Measurements from ENCODE around the gene MBD2. TPM values are rescaled to one million over a fixed set of nuclear protein-coding genes. Genes with fewer than 3 reads are reported as not detected.

Gene MBD2
- total and polyA plus RNA-seq, 4 experiments from 2014 or later, result 4.2 to 108 (median 66.8) TPM

DNA sequence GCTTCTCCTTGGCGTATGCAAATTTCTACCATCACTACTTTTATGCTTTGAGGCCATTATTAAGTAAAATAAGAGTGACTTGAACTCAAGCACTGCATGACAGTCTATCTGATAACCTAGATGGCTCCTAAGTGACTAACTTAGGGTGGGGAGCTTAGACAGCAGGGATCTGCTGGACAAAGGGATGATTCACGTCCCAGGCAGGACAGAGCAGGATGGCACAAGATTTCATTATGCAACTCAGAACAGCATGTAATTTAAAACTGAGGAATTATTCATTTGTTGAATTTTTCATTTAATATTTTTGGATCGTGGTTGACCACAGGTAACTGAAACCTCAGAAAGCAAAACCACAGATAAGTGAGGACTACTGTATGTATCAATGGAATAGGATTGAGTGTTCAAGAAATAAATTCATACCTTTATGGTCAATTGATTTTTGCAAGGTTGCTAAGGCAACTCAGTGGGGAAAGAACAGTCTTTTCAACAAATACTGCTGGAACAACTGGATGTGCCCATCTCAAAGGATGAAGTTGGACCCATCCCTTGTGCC lies 115.3 kb downstream of the MBD2 start:
- intact Hi-C loops (cut with micrococcal nuclease), result no loop called here
- no peaks in the 10 kb centered on the region for H3K36me3 ChIP-seq (ENCODE audit: insufficient read depth, low read length)
- DNase-seq, result no peak
- Mint-ChIP-seq H3K4me3 (no peak overlapping the region), H3K27me3 (peaks cover 0 to 1% of the 10 kb centered on the region in 2 donors), H3K4me1 (no peaks in the 10 kb centered on the region), H3K36me3 (no peaks in the 10 kb centered on the region), H3K27ac (no peak overlapping the region), H3K9me3 (peaks cover 0 to 1% (median 0%) of the 10 kb centered on the region in 8 donors)
- no peaks in the 10 kb centered on the region for H3K4me1 ChIP-seq (ENCODE audit: insufficient read depth, low read length)
- no peak overlapping the region for H3K4me3 ChIP-seq (ENCODE audit: low read length in 2 of 2)
- no peaks in the 10 kb centered on the region for H3K27me3 ChIP-seq (ENCODE audit: insufficient read depth, low read length)
- no peaks in the 10 kb centered on the region for H3K9me3 ChIP-seq (ENCODE audit: control insufficient read depth in 1 of 2, low read length in 2 of 2)
- ChIA-PET POLR2A (ENCODE audit: partially characterized antibody) (no interaction called here), CTCF (ENCODE audit: partially characterized antibody) (no interaction called here)
- H3K27ac ChIP-seq (ENCODE audit: low read depth, low read length), result no peak overlapping the region

DNA sequence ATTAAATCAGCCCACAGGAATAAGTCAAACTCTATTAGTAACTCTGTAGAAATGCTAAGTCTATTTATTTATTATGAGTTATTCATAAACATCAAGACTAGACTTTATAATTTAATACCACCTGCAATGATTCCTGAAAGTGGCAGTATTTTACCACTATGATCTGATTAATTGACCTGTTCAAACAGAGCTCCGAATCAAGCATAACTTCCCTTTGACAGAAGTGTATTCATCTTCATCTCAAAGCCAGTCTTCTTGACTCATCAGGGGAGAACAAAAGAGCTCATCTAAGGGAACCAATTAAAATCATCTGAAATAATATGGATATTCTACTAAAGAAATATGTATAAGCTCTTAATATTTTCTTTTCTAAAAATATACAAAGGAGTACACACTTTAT lies 122.3 kb downstream of the MBD2 start:
- H3K4me3 ChIP-seq (ENCODE audit: low read length in 2 of 2), result no peak overlapping the region
- peaks cover 0 to 5% of the 10 kb centered on the region in 2 donors for H3K27me3 Mint-ChIP-seq
- no peaks in the 10 kb centered on the region for H3K27me3 ChIP-seq (ENCODE audit: insufficient read depth, low read length)
- ChIA-PET CTCF (ENCODE audit: partially characterized antibody) (no interaction called here), POLR2A (ENCODE audit: partially characterized antibody) (no interaction called here)
- DNase-seq, result no peak
- no peak overlapping the region for H3K4me3 Mint-ChIP-seq
- H3K27ac ChIP-seq (ENCODE audit: low read depth, low read length), result no peak overlapping the region
- intact Hi-C loops (cut with micrococcal nuclease), result no loop called here
- H3K9me3 Mint-ChIP-seq, result peaks cover 3 to 18% (median 8%) of the 10 kb centered on the region in 8 donors
- no peaks in the 10 kb centered on the region for H3K36me3 ChIP-seq (ENCODE audit: insufficient read depth, low read length)
- no peak overlapping the region for H3K27ac Mint-ChIP-seq
- no peaks in the 10 kb centered on the region for H3K4me1 Mint-ChIP-seq
- H3K9me3 ChIP-seq (ENCODE audit: control insufficient read depth in 1 of 2, low read length in 2 of 2), result no peaks in the 10 kb centered on the region
- no peaks in the 10 kb centered on the region for H3K4me1 ChIP-seq (ENCODE audit: insufficient read depth, low read length)
- peaks cover 0 to 5% of the 10 kb centered on the region in 2 donors for H3K36me3 Mint-ChIP-seq

Other genes starting within 250 kb of the MBD2 start
- gene POLI, start 44.8 kb upstream of the MBD2 start, total RNA-seq, result 10 to 100 TPM; 53.2 to 58.4 TPM
- gene POLI, start 44.8 kb upstream of the MBD2 start, polyA plus RNA-seq, result 1 to 10 TPM; 5.9 to 8.2 TPM
- not detected for gene STARD6, start 133.2 kb upstream of the MBD2 start, total RNA-seq
- under 1 TPM in 1 of 2 donors, not detected in 1; 0.46 TPM for gene STARD6, start 133.2 kb upstream of the MBD2 start, polyA plus RNA-seq
- gene C18orf54, start 133.2 kb upstream of the MBD2 start, total RNA-seq, result 1 to 10 TPM; 3.8 TPM
- 1 to 10 TPM in 1 of 2 donors, under 1 TPM in 1; 0.53 to 1.0 TPM for gene C18orf54, start 133.2 kb upstream of the MBD2 start, polyA plus RNA-seq